MCF 10A (cell line): ENCODE data around the gene APBB2. TPM values are rescaled to one million over a fixed set of nuclear protein-coding genes. Genes with fewer than 3 reads are reported as not detected.

Experiments used
- BruUV-seq: library from RNA; stranded (reverse); fragments of 400-500 nt; replicated peaks from 2 replicates; lab custom pipeline; 2021; lab: Mats Ljungman, UMichigan
- CTCF ChIA-PET: fragments of 300-600 bp; sonication (Branson Sonifier 250); formaldehyde crosslinking; extraction: SDS; loops from one replicate; lab custom pipeline; 2021; ENCODE audit warnings: antibody characterized with exemption, inconsistent platforms; lab: Yijun Ruan, JAX
- POLR2A ChIA-PET: fragments of 300-600, 350-650 bp; sonication (Branson Sonifier 250); formaldehyde crosslinking; extraction: SDS; loops from one replicate; lab custom pipeline; 2020; ENCODE audit warnings: antibody characterized with exemption, inconsistent platforms; lab: Yijun Ruan, JAX
- DNase-seq: peaks from one replicate; pipeline ENCODE4 v3.0.0-alpha.2; 2018; ENCODE audit not compliant: unreplicated experiment
- H3K27ac Mint-ChIP-seq: one replicate; pipeline ENCODE4 v1.8.0; 2022; ENCODE audit warnings: mild to moderate bottlenecking, low read depth, mixed read lengths; ENCODE audit not compliant: unreplicated experiment
- H3K27me3 Mint-ChIP-seq: one replicate; pipeline ENCODE4 v1.8.0; 2022; ENCODE audit warnings: mixed read lengths; ENCODE audit not compliant: insufficient read depth, unreplicated experiment
- H3K36me3 Mint-ChIP-seq: one replicate; pipeline ENCODE4 v1.8.0; 2022; ENCODE audit warnings: mild to moderate bottlenecking, moderate library complexity, mixed read lengths; ENCODE audit not compliant: insufficient read depth, unreplicated experiment
- H3K4me1 Mint-ChIP-seq: one replicate; pipeline ENCODE4 v1.8.0; 2022; ENCODE audit warnings: mixed read lengths; ENCODE audit not compliant: insufficient read depth, unreplicated experiment
- H3K4me3 Mint-ChIP-seq: one replicate; pipeline ENCODE4 v1.8.0; 2022; ENCODE audit warnings: mild to moderate bottlenecking, moderate library complexity, mixed read lengths; ENCODE audit not compliant: unreplicated experiment
- H3K9me3 Mint-ChIP-seq: one replicate; pipeline ENCODE4 v1.8.0; 2022; ENCODE audit warnings: mixed read lengths; ENCODE audit not compliant: unreplicated experiment
- CTCF ChIP-seq: fragments of 200-600 bp; IDR thresholded peaks from one replicate; pipeline ENCODE4 v1.8.0; 2022; ENCODE audit warnings: antibody characterized with exemption, mild to moderate bottlenecking; ENCODE audit not compliant: unreplicated experiment
- intact Hi-C: fragments of 100-400 bp; cut with micrococcal nuclease; formaldehyde crosslinking; loops from 2 replicates; pipeline ENCODE4 v1.14.1; 2022
- total RNA-seq: library from RNA; stranded (reverse); gene quantifications from 2 replicates; pipeline ENCODE4 v1.2.3, GENCODE V29; 2022

APBB2 gene
- total RNA-seq, 1 experiment from 2014 or later = 201 TPM

- H3K27ac Mint-ChIP-seq = no peak overlapping the region
- ChIA-PET CTCF (interaction anchor here (0.5 to 2.9 kb wide), 29 partner anchors 9 to 765 kb away, joined by 3 to 14 read pairs (median 4); no protein-coding TSS in a partner anchor), POLR2A (interaction anchor here (0.6 kb wide), 1 partner anchor 318 kb away, joined by 3 read pairs; no protein-coding TSS in a partner anchor)
- DNase-seq = peak; percentile 70
- no peaks in the 10 kb centered on the region for H3K27me3 Mint-ChIP-seq
- no TSS peak for BruUV-seq
- intact Hi-C loops = loop anchor here (1.0 kb wide), 1 partner anchor 160 kb away; no protein-coding TSS in a partner anchor
- peak; percentile 58 for TF ChIP-seq CTCF
- H3K4me3 Mint-ChIP-seq = no peak overlapping the region
- no peaks in the 10 kb centered on the region for H3K4me1 Mint-ChIP-seq
- peaks cover 65% of the 10 kb centered on the region for H3K36me3 Mint-ChIP-seq
- H3K9me3 Mint-ChIP-seq = no peaks in the 10 kb centered on the region
Observed at GRCh38 chr4:40897557-40898203, 316.7 kb downstream of the APBB2 start.

- Mint-ChIP-seq H3K27ac (peak overlapping the region; percentile 13), H3K9me3 (no peaks in the 10 kb centered on the region), H3K4me1 (no peaks in the 10 kb centered on the region), H3K27me3 (no peaks in the 10 kb centered on the region), H3K36me3 (peaks cover 88% of the 10 kb centered on the region), H3K4me3 (no peak overlapping the region)
- DNase-seq = no peak
- BruUV-seq = no TSS peak
- CTCF ChIA-PET = interaction anchor here (0.6 kb wide), 1 partner anchor 50 kb away, joined by 3 read pairs; no protein-coding TSS in a partner anchor
- intact Hi-C loops = no loop called here
- POLR2A ChIA-PET = no interaction called here
- TF ChIP-seq CTCF = no peak
Observed at GRCh38 chr4:40890764-40891163, 323.6 kb downstream of the APBB2 start.

- no peak for DNase-seq
- no TSS peak for BruUV-seq
- Mint-ChIP-seq H3K27me3 (no peaks in the 10 kb centered on the region), H3K4me3 (no peak overlapping the region), H3K27ac (peak overlapping the region; percentile 13), H3K36me3 (peaks cover 85% of the 10 kb centered on the region), H3K9me3 (no peaks in the 10 kb centered on the region), H3K4me1 (no peaks in the 10 kb centered on the region)
- intact Hi-C loops = no loop called here
- POLR2A ChIA-PET = no interaction called here
- CTCF ChIA-PET = interaction anchor here (2.0 kb wide), 1 partner anchor 10 kb away, joined by 8 read pairs; no protein-coding TSS in a partner anchor
- no peak for TF ChIP-seq CTCF
Observed at GRCh38 chr4:40890199-40890598, 324.1 kb downstream of the APBB2 start.

GRCh38 chr4:40888933-40889332 is 325.4 kb downstream of the APBB2 start:
- CTCF ChIA-PET = interaction anchor here (0.5 to 2.5 kb wide), 5 partner anchors 8 to 280 kb away, joined by 3 to 13 read pairs (median 6); no protein-coding TSS in a partner anchor
- Mint-ChIP-seq H3K4me1 (no peaks in the 10 kb centered on the region), H3K27me3 (no peaks in the 10 kb centered on the region), H3K36me3 (peaks cover 78% of the 10 kb centered on the region), H3K9me3 (no peaks in the 10 kb centered on the region), H3K27ac (no peak overlapping the region), H3K4me3 (no peak overlapping the region)
- no TSS peak for BruUV-seq
- DNase-seq = no peak
- no peak for TF ChIP-seq CTCF
- POLR2A ChIA-PET = no interaction called here
- intact Hi-C loops = no loop called here
